Psoas muscle (tissue), 8 donors: ENCODE results near the gene ZRANB1. TPM values are rescaled to one million over a fixed set of nuclear protein-coding genes. Genes with fewer than 3 reads are reported as not detected.

Experiments used
- ATAC-seq, 4 donors: fragments of 200-7000 bp; cut with Tn5 transposase; one replicate each; pipeline ENCODE4 v1.9.1; 2020; ENCODE audit warnings: moderate library complexity in 3 of 4, mild to moderate bottlenecking in 2 of 4
- DNase-seq, 2 donors: peaks; one replicate each; pipeline ENCODE4 v3.0.0-alpha.2; 2020
- H3K27ac ChIP-seq: fragments of 200-600 bp; one replicate; pipeline ENCODE4 v1.8.0; 2022
- H3K27me3 ChIP-seq, 3 donors: fragments of 200-600 bp in 1 of 3; one replicate each; pipeline versions ENCODE4 v1.6.1 to v1.8.0; 2013 to 2022; ENCODE audit warnings: low read length in 2 of 3, mild to moderate bottlenecking in 2 of 3, moderate library complexity in 1 of 3; ENCODE audit not compliant: insufficient read depth in 3 of 3
- H3K36me3 ChIP-seq, 2 donors: fragments of 200-600 bp in 1 of 2; one replicate each; pipeline versions ENCODE4 v1.6.1 to v1.8.0; 2013 to 2022; ENCODE audit warnings: low read depth in 1 of 2, mild to moderate bottlenecking in 1 of 2, moderate library complexity in 1 of 2; ENCODE audit not compliant: insufficient read depth in 1 of 2
- H3K4me1 ChIP-seq: fragments of 200-600 bp; one replicate; pipeline ENCODE4 v1.8.0; 2022
- H3K4me3 ChIP-seq: fragments of 200-600 bp; one replicate; pipeline ENCODE4 v1.8.0; 2022; ENCODE audit warnings: mild to moderate bottlenecking
- H3K9me3 ChIP-seq: fragments of 200-600 bp; one replicate; pipeline ENCODE4 v1.8.0; 2022
- WGBS, 3 donors: extraction: QIAGEN DNeasy Blood & Tissue Kit; methylation state at CpG; one replicate each; pipeline versions ENCODE4 v1.1.6 to v1.1.7; 2013; 5-methylcytosine and 5-hydroxymethylcytosine counted together
- intact Hi-C, 2 donors: fragments of 100-400 bp; cut with DNase I; formaldehyde crosslinking; loops; one replicate each; pipeline versions ENCODE4 v1.11.0 to v1.14.2; 2022
- polyA plus RNA-seq, 3 donors: library from polyadenylated mRNA; stranded (reverse); fragments of 200-250 nt; gene quantifications; one replicate each; pipeline ENCODE4 v1.2.3, GENCODE V29; 2013
- total RNA-seq, 4 donors: library from RNA; stranded (reverse); fragmentation: NEBNext Ultra II Directional in 2 of 4; extraction: Animal tissue kit (Norgen Biotek cat#: 25700) in 2 of 4; gene quantifications; one replicate each; pipeline versions ENCODE4 v1.2.1 to v1.2.4, GENCODE V29; 2021 to 2023
- TF ChIP-seq, protein P1 (sequence below): fragments of 200-600 bp; IDR thresholded peaks from one replicate; pipeline ENCODE4 v1.8.0; 2022; ENCODE audit warnings: antibody characterized with exemption
- donor health status: healthy with polysubstance abuse.
- donor health status: DM: no; HTN: no; CAD: no; lungs with moderate emphysema.
- donor health status: Bipolar disorder and iron deficiency.
- donor health status: healthy.
- donor health status: DM: yes; HTN: yes; CAD: no.
- donor health status: DM: no; HTN: no; CAD: no.
- donor health status: DM: no; HTN: no; CAD: no.
- donor health status: DM: yes; HTN: yes; CAD: no.

Gene ZRANB1
- total and polyA plus RNA-seq, 7 donors: 20.9 to 115 (median 57.3) TPM

DNA sequence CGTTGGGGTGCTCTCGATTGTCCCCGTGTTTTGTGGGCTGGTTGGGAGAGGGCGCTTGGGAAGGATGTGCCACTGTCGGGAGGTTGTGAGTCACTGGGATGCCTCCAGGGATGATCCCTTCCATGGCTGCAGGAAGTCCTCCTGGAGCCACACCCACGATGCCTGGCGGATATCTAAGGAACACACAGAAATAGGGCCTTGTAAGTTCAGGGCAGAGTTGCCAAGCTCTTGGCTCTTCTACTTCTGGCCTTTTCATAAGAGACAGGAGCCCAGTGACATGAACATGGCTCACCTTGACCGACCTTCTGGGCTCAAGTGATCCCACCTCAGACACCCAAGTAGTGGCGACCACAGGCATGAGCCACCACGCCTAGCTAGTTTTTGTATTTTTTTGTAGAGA, 47.6 kb downstream of the ZRANB1 start:
- DNase-seq: peak in 1 of 2 donors; percentile 66
- TF ChIP-seq, protein P1, sequence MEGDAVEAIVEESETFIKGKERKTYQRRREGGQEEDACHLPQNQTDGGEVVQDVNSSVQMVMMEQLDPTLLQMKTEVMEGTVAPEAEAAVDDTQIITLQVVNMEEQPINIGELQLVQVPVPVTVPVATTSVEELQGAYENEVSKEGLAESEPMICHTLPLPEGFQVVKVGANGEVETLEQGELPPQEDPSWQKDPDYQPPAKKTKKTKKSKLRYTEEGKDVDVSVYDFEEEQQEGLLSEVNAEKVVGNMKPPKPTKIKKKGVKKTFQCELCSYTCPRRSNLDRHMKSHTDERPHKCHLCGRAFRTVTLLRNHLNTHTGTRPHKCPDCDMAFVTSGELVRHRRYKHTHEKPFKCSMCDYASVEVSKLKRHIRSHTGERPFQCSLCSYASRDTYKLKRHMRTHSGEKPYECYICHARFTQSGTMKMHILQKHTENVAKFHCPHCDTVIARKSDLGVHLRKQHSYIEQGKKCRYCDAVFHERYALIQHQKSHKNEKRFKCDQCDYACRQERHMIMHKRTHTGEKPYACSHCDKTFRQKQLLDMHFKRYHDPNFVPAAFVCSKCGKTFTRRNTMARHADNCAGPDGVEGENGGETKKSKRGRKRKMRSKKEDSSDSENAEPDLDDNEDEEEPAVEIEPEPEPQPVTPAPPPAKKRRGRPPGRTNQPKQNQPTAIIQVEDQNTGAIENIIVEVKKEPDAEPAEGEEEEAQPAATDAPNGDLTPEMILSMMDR: no peak
- Histone ChIP-seq H3K27ac (peak overlapping the region; percentile 53), H3K4me3 (no peak overlapping the region), H3K27me3 (no peaks in the 10 kb centered on the region), H3K36me3 (peaks cover 4 to 95% of the 10 kb centered on the region in 2 donors), H3K4me1 (peaks cover 16% of the 10 kb centered on the region), H3K9me3 (no peaks in the 10 kb centered on the region)
- peak in 2 of 4 donors; percentile 19 to 27 for ATAC-seq
- 49 to 65% (median 52%) methylated on average over 10 of the region's 10 CpGs for WGBS, 3 donors
- intact Hi-C loops: no loop called here

DNA sequence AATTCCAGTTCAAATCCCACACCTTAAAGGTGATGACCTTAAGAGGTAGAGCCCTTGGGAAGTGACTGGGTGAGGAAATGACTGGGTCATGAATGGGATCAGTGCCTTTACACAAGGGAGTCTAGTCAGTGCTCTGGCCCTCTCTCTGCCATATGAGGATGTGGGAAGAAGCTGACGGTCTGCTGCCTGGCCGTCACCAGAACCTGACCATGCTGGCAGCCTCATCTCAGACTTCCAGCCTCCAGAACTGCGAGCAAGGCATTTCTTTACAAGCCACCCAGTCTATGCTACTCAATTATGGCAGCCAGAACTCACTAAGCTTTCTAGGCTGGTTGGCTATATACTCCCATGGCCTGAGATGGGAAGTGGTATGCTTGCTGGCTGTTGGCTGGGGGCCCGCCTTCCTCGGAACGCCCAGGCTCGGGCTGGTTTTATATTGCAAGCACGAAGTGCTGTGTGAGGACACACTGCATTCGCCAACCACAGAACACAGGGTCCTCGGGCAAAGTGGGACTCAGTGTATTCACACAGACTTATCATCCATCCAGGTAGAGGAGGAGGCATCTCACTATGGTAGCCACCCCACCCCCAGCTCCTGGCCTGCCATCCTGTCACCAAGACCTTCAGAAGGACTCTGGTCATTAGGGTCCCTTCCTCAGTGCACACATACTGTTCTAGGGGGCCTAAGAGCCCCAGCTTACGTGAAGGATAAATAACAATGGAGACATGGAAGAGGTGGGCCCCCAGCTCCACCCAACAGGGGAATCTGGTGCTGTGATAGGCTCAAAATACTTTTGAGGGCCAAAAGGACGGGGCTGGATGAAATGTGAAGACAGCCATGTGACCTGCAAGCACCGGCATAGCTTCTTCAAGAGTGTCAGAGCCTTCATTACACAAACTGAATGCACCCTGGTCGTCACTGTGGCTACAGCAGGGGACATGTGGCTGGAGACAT, 49.0 kb downstream of the ZRANB1 start:
- intact Hi-C loops: loop anchor here (5.0 kb wide), 2 partner anchors 56 to 71 kb away; no protein-coding TSS in a partner anchor
- Histone ChIP-seq H3K9me3 (no peaks in the 10 kb centered on the region), H3K4me1 (peaks cover 16% of the 10 kb centered on the region), H3K27me3 (no peaks in the 10 kb centered on the region), H3K36me3 (peaks cover 4 to 93% of the 10 kb centered on the region in 2 donors), H3K4me3 (no peak overlapping the region), H3K27ac (peak overlapping the region; percentile 53)
- TF ChIP-seq, protein P1: no peak
- ATAC-seq: peak; percentile 23 to 60 (median 57)
- DNase-seq: peak in 1 of 2 donors; percentile 83
- 30 to 46% (median 31%) methylated on average over 14 of the region's 14 CpGs for WGBS, 3 donors

DNA sequence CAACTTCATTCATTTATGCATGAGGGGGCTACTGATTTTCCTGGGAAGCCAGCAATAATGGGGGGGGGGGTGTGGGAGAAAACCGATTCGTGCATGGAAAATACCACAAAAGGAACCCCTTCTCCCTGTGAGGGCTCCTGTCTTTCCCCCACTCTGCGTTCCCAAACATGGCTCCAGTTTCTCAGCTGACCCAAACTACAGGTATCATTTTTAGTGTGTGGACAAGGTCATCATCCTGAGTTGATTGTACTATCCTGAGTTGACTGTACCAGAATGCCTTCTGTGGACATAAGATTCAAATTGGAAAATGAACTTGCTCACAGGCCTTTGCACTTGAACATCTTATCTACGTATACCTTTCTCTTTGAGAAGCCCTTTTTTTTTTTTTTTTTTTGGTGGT, 49.9 kb downstream of the ZRANB1 start:
- Histone ChIP-seq H3K4me1 (peaks cover 16% of the 10 kb centered on the region), H3K4me3 (no peak overlapping the region), H3K36me3 (peaks cover 4 to 95% of the 10 kb centered on the region in 2 donors), H3K27me3 (no peaks in the 10 kb centered on the region), H3K9me3 (no peaks in the 10 kb centered on the region), H3K27ac (peak overlapping the region; percentile 42)
- ATAC-seq (no peak), DNase-seq (no peak)
- intact Hi-C loops: loop anchor here (5.0 kb wide), 2 partner anchors 55 to 70 kb away; no protein-coding TSS in a partner anchor
- TF ChIP-seq, protein P1: no peak
- 78 to 95% (median 89%) methylated on average over 4 of the region's 4 CpGs for WGBS, 3 donors

DNA sequence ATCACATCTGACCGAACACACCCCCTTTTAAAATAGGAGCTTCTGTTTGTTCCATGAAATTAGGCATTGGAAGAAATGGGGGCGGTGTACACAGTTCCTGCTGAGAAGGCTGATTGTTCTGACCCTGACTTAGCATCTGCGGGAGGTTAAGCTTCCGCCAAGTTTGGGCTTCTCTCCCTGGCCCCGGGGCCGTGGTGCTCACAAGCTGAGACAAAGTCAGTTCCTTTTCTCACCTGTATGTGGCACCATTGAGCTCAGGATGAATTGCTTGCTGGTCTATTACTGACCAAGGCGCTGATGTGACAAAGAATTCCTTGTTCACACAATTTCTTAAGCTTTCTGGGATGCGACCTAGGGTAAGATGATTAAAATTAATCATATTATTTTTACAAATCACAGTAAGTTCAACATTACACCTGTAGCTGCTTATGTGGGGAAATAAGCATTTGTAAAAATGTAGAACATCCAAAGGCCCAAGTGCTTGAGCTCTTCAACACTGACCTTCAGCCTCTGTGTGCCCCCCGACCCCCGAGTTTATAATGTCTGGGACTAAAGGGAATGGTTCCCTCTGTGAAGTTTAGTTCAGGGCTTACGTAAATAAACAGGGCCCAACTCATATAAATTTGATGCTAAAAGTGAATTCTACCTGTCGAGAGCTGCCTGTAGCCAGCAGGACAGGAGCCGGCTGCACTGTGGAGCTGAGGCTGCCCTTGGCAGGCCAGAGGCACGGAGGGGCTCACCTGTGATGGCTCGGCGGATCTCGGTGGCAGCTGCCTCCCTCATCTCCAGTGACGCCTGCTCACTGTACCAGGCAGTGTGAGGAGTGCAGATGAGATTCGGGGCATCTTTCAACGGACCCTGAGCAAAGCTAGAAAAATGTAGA, 50.8 kb downstream of the ZRANB1 start:
- TF ChIP-seq, protein P1: peak; percentile 74
- no peaks in the 10 kb centered on the region for H3K9me3 ChIP-seq
- H3K4me3 ChIP-seq: no peak overlapping the region
- H3K36me3 ChIP-seq: peaks cover 4 to 95% of the 10 kb centered on the region in 2 donors
- peak; percentile 65 to 69 (median 66) for ATAC-seq
- 50 to 61% (median 54%) methylated on average over 20 of the region's 20 CpGs for WGBS, 3 donors
- H3K4me1 ChIP-seq: peaks cover 16% of the 10 kb centered on the region
- no peaks in the 10 kb centered on the region for H3K27me3 ChIP-seq
- DNase-seq: peak; percentile 72 to 90
- peak overlapping the region; percentile 42 for H3K27ac ChIP-seq
- intact Hi-C loops: loop anchor here (5.0 kb wide), 2 partner anchors 55 to 70 kb away; no protein-coding TSS in a partner anchor
